ENCODE data around the gene MAN2A1. TPM values are rescaled to one million over a fixed set of nuclear protein-coding genes. Genes with fewer than 3 reads are reported as not detected.

MAN2A1 gene
- polyA plus RNA-seq, 2 of the 4 experiments (the other 2 are of a cell fraction), result 15.8 to 51.5 TPM

- no peak for FAIRE-seq
- Histone ChIP-seq H3K4me3 (no peak overlapping the region), H3K27ac (no peak overlapping the region), H3K4me1 (no peaks in the 10 kb centered on the region), H3K4me2 (no peak overlapping the region), H3K9me3 (no peaks in the 10 kb centered on the region)
- 88% methylated on average over 8 of the region's 8 CpGs for WGBS (ENCODE audit: missing lambda C conversion rate)
- no peak for TF ChIP-seq PHF8 (IDR thresholded peaks at IDR 0.05; ENCODE audit: borderline replicate concordance, low read depth)
- TF ChIP-seq MAFK (IDR thresholded peaks at IDR 0.05; ENCODE audit: partially characterized antibody), result peak; percentile 80
- POLR2A ChIA-PET, result no interaction called here
- DNase-seq (ENCODE audit: low read depth in 1 of 2, low spot score in 1 of 2), result no peak
- ATAC-seq, result no peak
- CTCF ChIA-PET, result interaction anchor here (0.7 to 1.7 kb wide), 2 partner anchors 15 to 167 kb away, joined by 4 to 5 read pairs; no protein-coding TSS in a partner anchor
Measured at GRCh38 chr5:109857405-109858031, 167.8 kb downstream of the MAN2A1 start.

- Histone ChIP-seq H3K4me3 (no peak overlapping the region), H3K4me1 (no peaks in the 10 kb centered on the region), H3K27ac (no peak overlapping the region), H3K4me2 (no peak overlapping the region), H3K9me3 (no peaks in the 10 kb centered on the region)
- TF ChIP-seq GATA3 (IDR thresholded peaks at IDR 0.05; ENCODE audit: borderline replicate concordance) (no peak), HOXA7 (CRISPR knock-in tag; IDR thresholded peaks at IDR 0.05) (no peak), CEBPB (IDR thresholded peaks at IDR 0.05) (no peak), KDM1A (IDR thresholded peaks at IDR 0.05; ENCODE audit: low read depth) (no peak), EHMT2 (IDR thresholded peaks at IDR 0.05; ENCODE audit: low read depth) (no peak), E2F6 (IDR thresholded peaks at IDR 0.05; ENCODE audit: borderline replicate concordance, low read depth) (no peak), FOXS1 (CRISPR knock-in tag; IDR thresholded peaks at IDR 0.05) (no peak), HES2 (IDR thresholded peaks at IDR 0.05) (no peak), SREBF2 (IDR thresholded peaks at IDR 0.05) (no peak), ZSCAN20 (CRISPR knock-in tag; IDR thresholded peaks at IDR 0.05) (no peak), CBX2 (IDR thresholded peaks at IDR 0.05; ENCODE audit: borderline replicate concordance, low read depth) (no peak), HDAC2 (IDR thresholded peaks at IDR 0.05) (no peak), JUN (IDR thresholded peaks at IDR 0.05) (no peak), ZC3H11A (IDR thresholded peaks at IDR 0.05) (no peak), CHD4 (IDR thresholded peaks at IDR 0.05; ENCODE audit: borderline replicate concordance) (no peak), TFCP2L1 (CRISPR knock-in tag; IDR thresholded peaks at IDR 0.05) (no peak), ATOH8 (CRISPR knock-in tag; IDR thresholded peaks at IDR 0.05; ENCODE audit: low read depth) (no peak), BHLHE40 (IDR thresholded peaks at IDR 0.05; ENCODE audit: low read depth, low read length) (no peak), MAX (IDR thresholded peaks at IDR 0.05) (no peak)
- ChIA-PET POLR2A (no interaction called here), CTCF (interaction anchor here (1.1 kb wide), 1 partner anchor 18 kb away, joined by 3 read pairs; no protein-coding TSS in a partner anchor)
- DNase-seq (ENCODE audit: low read depth in 1 of 2, low spot score in 1 of 2) (no peak), FAIRE-seq (no peak), ATAC-seq (no peak)
Measured at GRCh38 chr5:109859537-109859936, 169.8 kb downstream of the MAN2A1 start.

- H3K27ac ChIP-seq, result no peak overlapping the region
- POLR2A ChIA-PET, result no interaction called here
- H3K9me3 ChIP-seq, result no peaks in the 10 kb centered on the region
- H3K4me2 ChIP-seq, result no peak overlapping the region
- H3K4me3 ChIP-seq, result no peak overlapping the region
- DNase-seq (ENCODE audit: low read depth in 1 of 2, low spot score in 1 of 2), result no peak
- WGBS (ENCODE audit: missing lambda C conversion rate), result 90% methylated on average over 2 of the region's 2 CpGs
- ATAC-seq, result no peak
- FAIRE-seq, result no peak
- TF ChIP-seq CEBPB (IDR thresholded peaks at IDR 0.05) (no peak), ZNF302 (CRISPR knock-in tag; IDR thresholded peaks at IDR 0.05) (no peak), BHLHE40 (IDR thresholded peaks at IDR 0.05; ENCODE audit: low read depth, low read length) (no peak), RCOR1 (IDR thresholded peaks at IDR 0.05; ENCODE audit: low read depth, low read length) (no peak), PHF8 (IDR thresholded peaks at IDR 0.05; ENCODE audit: borderline replicate concordance, low read depth) (no peak), RFX5 (IDR thresholded peaks at IDR 0.05) (no peak), MAX (IDR thresholded peaks at IDR 0.05) (no peak), SREBF2 (IDR thresholded peaks at IDR 0.05) (no peak), BCL3 (IDR thresholded peaks at IDR 0.05) (no peak), ZFP36 (IDR thresholded peaks at IDR 0.05; ENCODE audit: borderline replicate concordance, partially characterized antibody) (no peak), ESRRA (IDR thresholded peaks at IDR 0.05; ENCODE audit: borderline replicate concordance, low read length) (no peak)
- no peaks in the 10 kb centered on the region for H3K4me1 ChIP-seq
- CTCF ChIA-PET, result no interaction called here
Measured at GRCh38 chr5:109862301-109862700, 172.6 kb downstream of the MAN2A1 start.
